Thyroid gland (tissue), 4 donors: ENCODE data around the gene NCKAP5L.

Experiments used
- CTCF ChIP-seq, 6 experiments: fragments of 200-600 bp in 3 of 6; fragments of 450-650 bp in 3 of 6; sonication (generic) in 3 of 6; IDR thresholded peaks; one replicate each; pipeline ENCODE4 v1.5.1; 2016 to 2019; ENCODE audit warnings: antibody characterized with exemption in 6 of 6, mild to moderate bottlenecking in 2 of 6, inconsistent platforms in 1 of 6, moderate library complexity in 1 of 6
- POLR2A ChIP-seq, 2 donors: fragments of 450-650 bp; IDR thresholded peaks; one replicate each; pipeline ENCODE4 v1.6.1; 2017; ENCODE audit warnings: antibody characterized with exemption in 2 of 2, mild to moderate bottlenecking in 2 of 2, moderate library complexity in 1 of 2

GRCh38 chr12:49874142-49874897 lies 46.1 kb upstream of the NCKAP5L start:
- TF ChIP-seq POLR2A (IDR thresholded peaks at IDR 0.05) (no peak), CTCF (IDR thresholded peaks at IDR 0.05) (no peak)
